K562 (cell line): ENCODE results near the gene SIRPB1. TPM values are rescaled to one million over a fixed set of nuclear protein-coding genes. Genes with fewer than 3 reads are reported as not detected.
"Not testable (repeated sequence)": the region's sequence is repeated elsewhere in the genome, so short reads cannot be mapped to it uniquely, and the experiment has no call there.

ENCODE experiments used
- ATAC-seq: fragments of 200-7000 bp; cut with Tn5 transposase; 3 replicates; pipeline ENCODE4 v1.9.1; 2020; ENCODE audit warnings: moderate library complexity
- BruUV-seq: library from RNA; stranded (reverse); fragments of 400-500 nt; replicated peaks from 2 replicates; lab custom pipeline; 2021; lab: Mats Ljungman, UMichigan
- CTCF ChIA-PET: fragments of 300-600 bp; formaldehyde crosslinking; extraction: SDS; loops from one replicate; lab custom pipeline; 2021; ENCODE audit warnings: low intra/inter-chr PET ratio; lab: Yijun Ruan, JAX
- POLR2A ChIA-PET: fragments of 300-600, 350-650 bp; sonication (Branson Sonifier 250); formaldehyde crosslinking; extraction: SDS; loops from one replicate; lab custom pipeline; 2021; ENCODE audit warnings: antibody characterized with exemption, inconsistent platforms; lab: Yijun Ruan, JAX
- DNase-seq, 4 experiments: peaks; one replicate each; pipeline versions ENCODE4 v3.0.0 to v3.0.0-alpha.2; 2011 to 2018; ENCODE audit warnings: low spot score in 3 of 4, mixed read lengths in 3 of 4; ENCODE audit errors: extremely low read depth in 1 of 4
- FAIRE-seq: peaks from 2 replicates; lab custom pipeline; 2011; peaks lifted over from hg19 to GRCh38; lab: Jason Lieb, UNC
- H2AFZ ChIP-seq: 2 replicates; pipeline ENCODE4 v1.6.0; 2011; ENCODE audit warnings: low read depth, low read length, control low read depth, inconsistent platforms
- H3K27ac ChIP-seq: fragments of 200-600 bp; 3 replicates; pipeline ENCODE4 v1.8.0; 2011; ENCODE audit warnings: low read depth, mild to moderate bottlenecking, control low read depth, inconsistent platforms, low read length, moderate library complexity, mixed read lengths; ENCODE audit errors: extremely low read depth
- H3K27me3 ChIP-seq, 2 experiments: fragments of 300-600 bp in 1 of 2; 2 replicates in 1 of 2; 3 replicates in 1 of 2; pipeline versions ENCODE4 v1.6.0 to v1.8.0; 2011; ENCODE audit warnings: inconsistent platforms in 2 of 2, low read length in 2 of 2, mild to moderate bottlenecking in 1 of 2, mixed read lengths in 1 of 2, moderate library complexity in 1 of 2; ENCODE audit not compliant: control insufficient read depth in 2 of 2, insufficient read depth in 2 of 2
- H3K36me3 ChIP-seq: fragments of 300-600 bp; 3 replicates; pipeline ENCODE4 v1.8.0; 2011; ENCODE audit warnings: mild to moderate bottlenecking, low read length, inconsistent platforms; ENCODE audit not compliant: control insufficient read depth, insufficient read depth
- H3K4me1 ChIP-seq, 2 experiments: fragments of 200-600 bp in 1 of 2; replicated peaks in 1 of 2; 2 replicates in 1 of 2; 3 replicates in 1 of 2; pipeline versions ENCODE4 v1.5.1 to v1.8.0; 2011; ENCODE audit warnings: inconsistent platforms in 2 of 2, low read length in 2 of 2, mild to moderate bottlenecking in 1 of 2, mixed read lengths in 1 of 2, moderate library complexity in 1 of 2; ENCODE audit not compliant: control insufficient read depth in 2 of 2, insufficient read depth in 2 of 2
- H3K4me2 ChIP-seq: 2 replicates; pipeline ENCODE4 v1.6.1; 2011; ENCODE audit warnings: low read length, control low read depth, inconsistent platforms, mixed read lengths; ENCODE audit not compliant: insufficient read depth
- H3K4me3 ChIP-seq: fragments of 200-600 bp; sonication (generic), shearing (Covaris generic); 2 replicates; pipeline ENCODE4 v1.5.1; 2016; ENCODE audit warnings: control low read depth, inconsistent platforms
- H3K79me2 ChIP-seq: fragments of 200-600 bp; 3 replicates; pipeline ENCODE4 v1.8.0; 2011; ENCODE audit warnings: low read length, inconsistent platforms; ENCODE audit not compliant: control insufficient read depth, insufficient read depth
- H3K9ac ChIP-seq, 2 experiments: 2 replicates each; pipeline versions ENCODE4 v1.6.0 to v1.6.1; 2011; ENCODE audit warnings: low read depth in 2 of 2, low read length in 2 of 2, control low read depth in 1 of 2, inconsistent platforms in 1 of 2, mild to moderate bottlenecking in 1 of 2, mixed read lengths in 1 of 2; ENCODE audit not compliant: insufficient read depth in 1 of 2
- H3K9me1 ChIP-seq: one replicate; pipeline ENCODE4 v1.6.0; 2011; ENCODE audit warnings: inconsistent platforms, mild to moderate bottlenecking, low read length, moderate library complexity; ENCODE audit not compliant: control insufficient read depth, insufficient read depth
- H3K9me3 ChIP-seq: replicated peaks from 2 replicates; pipeline ENCODE4 v1.5.1; 2011; ENCODE audit warnings: low read depth, low read length, inconsistent platforms; ENCODE audit not compliant: control insufficient read depth, insufficient read depth
- H4K20me1 ChIP-seq: replicated peaks from 2 replicates; pipeline ENCODE4 v1.6.1; 2011; ENCODE audit warnings: low read length, inconsistent platforms, mixed read lengths; ENCODE audit not compliant: control insufficient read depth, insufficient read depth
- CTCF ChIP-seq, 3 experiments: IDR thresholded peaks in 2 of 3; conservative IDR thresholded peaks in 1 of 3; 2 replicates each; pipeline ENCODE4 v1.5.1; 2011 to 2012; ENCODE audit warnings: low read length in 3 of 3, mild to moderate bottlenecking in 3 of 3, control low read depth in 2 of 3, improper control_type of control experiment in 1 of 3, inconsistent platforms in 1 of 3, low read depth in 1 of 3, mixed read lengths in 1 of 3, moderate library complexity in 1 of 3; ENCODE audit not compliant: insufficient read depth in 2 of 3
- KAT7 ChIP-seq: sonication (generic); formaldehyde crosslinking; IDR thresholded peaks from 2 replicates; pipeline ENCODE4 v1.8.0; 2022; ENCODE audit warnings: missing genetic modification reagents, mild to moderate bottlenecking, borderline replicate concordance
- NCOA6 ChIP-seq: fragments of 450-650 bp; IDR thresholded peaks from 2 replicates; pipeline ENCODE4 v1.6.1; 2017; ENCODE audit warnings: mild to moderate bottlenecking
- PKNOX1 ChIP-seq: fragments of 450-650 bp; IDR thresholded peaks from 2 replicates; pipeline ENCODE4 v1.6.1; 2016
- SMAD1 ChIP-seq: fragments of 150-350 bp; IDR thresholded peaks from 2 replicates; pipeline ENCODE4 v1.6.1; 2014; ENCODE audit warnings: low read length, low read depth; ENCODE audit not compliant: partially characterized antibody
- ZNF384 ChIP-seq: IDR thresholded peaks from 2 replicates; pipeline ENCODE4 v1.6.1; 2012; ENCODE audit warnings: low read depth, low read length, improper control_type of control experiment
- WGBS: fragments of 100-300 bp; shearing (Covaris generic); methylation state at CpG from one replicate; pipeline ENCODE4 v1.1.6; 2016; ENCODE audit warnings: low coverage, mixed read lengths; ENCODE audit not compliant: insufficient coverage; ENCODE audit errors: missing lambda C conversion rate; 5-methylcytosine and 5-hydroxymethylcytosine counted together
- in situ Hi-C: fragments of 300-500 bp; cut with MboI; formaldehyde crosslinking; loops from 4 replicates; pipeline ENCODE4 v1.15.0; 2018; ENCODE audit warnings: inconsistent platforms, mixed read lengths
- intact Hi-C: fragments of 100-400 bp; cut with micrococcal nuclease; formaldehyde crosslinking; loops from 2 replicates; pipeline ENCODE4 v1.14.2; 2022
- polyA plus RNA-seq, 8 experiments: library from polyadenylated mRNA; depleted of rRNA in 4 of 8; stranded (reverse) in 5 of 8; unstranded in 3 of 8; fragments of >200 nt; fragmentation: Nextera tagmentation in 2 of 8; fragmentation: Illumina TruSeq in 1 of 8; extraction: Ambion mirVana in 2 of 8; extraction: Trizol in 1 of 8; gene quantifications; 2 replicates each; pipeline versions ENCODE4 v1.2.1 to v1.2.3, GENCODE V29; 2011 to 2014; ENCODE audit warnings: inconsistent platforms in 1 of 8, missing spikeins in 1 of 8
- total RNA-seq, 7 experiments: library from RNA; depleted of rRNA in 6 of 7; stranded (reverse); fragments of >200 nt in 6 of 7; fragmentation: Illumina TruSeq in 2 of 7; extraction: Trizol in 2 of 7; gene quantifications; 2 replicates each; pipeline versions ENCODE4 v1.2.1 to v1.2.3, GENCODE V29; 2011 to 2021; ENCODE audit warnings: low replicate concordance in 1 of 7

Gene SIRPB1
- total and polyA plus RNA-seq, 9 of the 15 experiments (the other 6 are each of a cell fraction or from before 2014, with no cell fraction given) = not detected

GRCh38 chr20:1616858-1617434 lies 2.9 kb downstream of the SIRPB1 start (continued):
- TF ChIP-seq NCOA6 (no peak), CTCF (IDR thresholded peaks at IDR 0.05 in 2 of 3, conservative IDR thresholded peaks at IDR 0.05 in 1 of 3; ENCODE audit: insufficient read depth in 2 of 3, low read depth in 1 of 3, low read length in 3 of 3) (no peak), PKNOX1 (no peak), ZNF384 (no peak), SMAD1 (no peak), KAT7 (CRISPR knock-in tag) (no peak)

- H3K27me3 ChIP-seq, H3K36me3 ChIP-seq, H3K4me2 ChIP-seq, ATAC-seq, in situ Hi-C loops, intact Hi-C loops, H3K9me1 ChIP-seq, FAIRE-seq, H3K9ac ChIP-seq, H3K79me2 ChIP-seq, H3K4me1 ChIP-seq, H4K20me1 ChIP-seq, DNase-seq, H3K9me3 ChIP-seq, H3K4me3 ChIP-seq, CTCF ChIA-PET, POLR2A ChIA-PET, H2AFZ ChIP-seq, BruUV-seq, H3K27ac ChIP-seq: not testable (repeated sequence)
- WGBS = 0% methylated on average over 5 of the region's 5 CpGs
Observed at GRCh38 chr20:1610404-1610803, 9.4 kb downstream of the SIRPB1 start.

GRCh38 chr20:1608678-1609347 lies 11.0 kb downstream of the SIRPB1 start:
- H3K4me3 ChIP-seq, CTCF ChIA-PET, ATAC-seq, H3K9me3 ChIP-seq, H3K9ac ChIP-seq, BruUV-seq, H3K4me2 ChIP-seq, H3K9me1 ChIP-seq, H2AFZ ChIP-seq, H3K27me3 ChIP-seq, DNase-seq, H3K27ac ChIP-seq, POLR2A ChIA-PET, H3K36me3 ChIP-seq, H4K20me1 ChIP-seq, intact Hi-C loops, in situ Hi-C loops, FAIRE-seq, H3K79me2 ChIP-seq, H3K4me1 ChIP-seq: not testable (repeated sequence)
- no CpG with 5 or more reads among the region's 5 CpGs for WGBS
